Naive thymus-derived CD4-positive, alpha-beta T cell (primary cell): ENCODE results near the gene CADM2. TPM values are rescaled to one million over a fixed set of nuclear protein-coding genes. Genes with fewer than 3 reads are reported as not detected.

Experiments
- ATAC-seq: fragments of 150-1000 bp; cut with Tn5 transposase; 2 replicates; pipeline ENCODE4 v1.10.0; 2021; ENCODE audit warnings: mild to moderate bottlenecking, moderate library complexity
- CTCF ChIA-PET: fragments of 350-600 bp; sonication (Branson Sonifier 250); formaldehyde crosslinking; loops from one replicate; lab custom pipeline; 2021; ENCODE audit warnings: antibody characterized with exemption; lab: Charles Lee
- POLR2A ChIA-PET: fragments of 350-600 bp; sonication (Branson Sonifier 250); formaldehyde crosslinking; loops from one replicate; lab custom pipeline; 2021; ENCODE audit warnings: antibody characterized with exemption, inconsistent platforms; lab: Charles Lee
- DNase-seq, 9 donors: peaks; one replicate each; pipeline versions ENCODE4 v3.0.0 to v3.0.0-alpha.2; 2020 to 2022; ENCODE audit warnings: mixed read lengths in 1 of 9
- H3K27ac ChIP-seq: one replicate; pipeline ENCODE4 v1.7.0; 2013; ENCODE audit warnings: mild to moderate bottlenecking, low read depth, low read length, moderate library complexity
- H3K27me3 ChIP-seq, 2 donors: one replicate each; pipeline ENCODE4 v1.7.0; 2013; ENCODE audit warnings: low read length in 2 of 2, mild to moderate bottlenecking in 2 of 2, moderate library complexity in 2 of 2; ENCODE audit not compliant: control insufficient read depth in 2 of 2, insufficient read depth in 2 of 2
- H3K36me3 ChIP-seq, 3 experiments: 1 replicate in 2 of 3; 2 replicates in 1 of 3; pipeline ENCODE4 v1.7.0; 2013; ENCODE audit warnings: low read length in 3 of 3, mild to moderate bottlenecking in 3 of 3, moderate library complexity in 1 of 3; ENCODE audit not compliant: insufficient read depth in 3 of 3, control insufficient read depth in 2 of 3
- H3K4me1 ChIP-seq, 2 donors: one replicate each; pipeline ENCODE4 v1.7.0; 2013; ENCODE audit warnings: low read length in 2 of 2, mild to moderate bottlenecking in 2 of 2, moderate library complexity in 1 of 2; ENCODE audit not compliant: control insufficient read depth in 2 of 2, insufficient read depth in 2 of 2
- H3K4me3 ChIP-seq: 2 replicates; pipeline ENCODE4 v1.7.0; 2013; ENCODE audit warnings: mild to moderate bottlenecking, low read length
- H3K9me3 ChIP-seq, 3 experiments: 1 replicate in 2 of 3; 2 replicates in 1 of 3; pipeline ENCODE4 v1.7.0; 2013; ENCODE audit warnings: low read length in 3 of 3; ENCODE audit not compliant: control insufficient read depth in 2 of 3
- H3K27ac Mint-ChIP-seq, 9 donors: one replicate each; pipeline ENCODE4 v1.8.0; 2020 to 2022; ENCODE audit warnings: mixed read lengths in 9 of 9, mild to moderate bottlenecking in 8 of 9, moderate library complexity in 5 of 9, inconsistent platforms in 2 of 9
- H3K27me3 Mint-ChIP-seq, 5 donors: one replicate each; pipeline ENCODE4 v1.8.0; 2021 to 2022; ENCODE audit warnings: mixed read lengths in 5 of 5, mild to moderate bottlenecking in 1 of 5
- H3K36me3 Mint-ChIP-seq, 5 donors: one replicate each; pipeline ENCODE4 v1.8.0; 2020 to 2022; ENCODE audit warnings: mixed read lengths in 5 of 5, mild to moderate bottlenecking in 3 of 5, inconsistent platforms in 1 of 5
- H3K4me1 Mint-ChIP-seq, 7 donors: one replicate each; pipeline ENCODE4 v1.8.0; 2020 to 2022; ENCODE audit warnings: mixed read lengths in 7 of 7, mild to moderate bottlenecking in 3 of 7, inconsistent platforms in 1 of 7
- H3K4me3 Mint-ChIP-seq, 10 donors: one replicate each; pipeline ENCODE4 v1.8.0; 2020 to 2022; ENCODE audit warnings: mild to moderate bottlenecking in 10 of 10, mixed read lengths in 10 of 10, moderate library complexity in 6 of 10, inconsistent platforms in 2 of 10
- H3K9me3 Mint-ChIP-seq, 11 donors: one replicate each; pipeline ENCODE4 v1.8.0; 2020 to 2022; ENCODE audit warnings: mixed read lengths in 11 of 11, mild to moderate bottlenecking in 4 of 11, inconsistent platforms in 1 of 11, moderate library complexity in 1 of 11
- intact Hi-C, 2 donors: fragments of 100-400 bp; cut with micrococcal nuclease; formaldehyde crosslinking; loops; one replicate each; pipeline ENCODE4 v1.15.1; 2023
- polyA plus RNA-seq, 2 donors: library from polyadenylated mRNA; unstranded; fragments of 300-500 nt; fragmentation: Illumina TruSeq; gene quantifications; one replicate each; pipeline ENCODE4 v1.2.3, GENCODE V29; 2021
- total RNA-seq, 6 experiments: library from RNA in 5 of 6; stranded (reverse) in 5 of 6; gene quantifications; 1 replicate in 5 of 6; 2 replicates in 1 of 6; pipeline ENCODE4 v1.2.3 and lab custom pipeline; 2021 to 2026

Gene CADM2
- total and polyA plus RNA-seq, 7 experiments from 2014 or later: 0.40 TPM; not detected in 6

GRCh38 chr3:84980456-84980855 lies 21.7 kb downstream of the CADM2 start:
- ATAC-seq (no peak), DNase-seq (no peak)
- H3K9me3 Mint-ChIP-seq: peaks cover 0 to 4% (median 0%) of the 10 kb centered on the region in 11 donors
- no peaks in the 10 kb centered on the region for H3K27me3 ChIP-seq
- no peak overlapping the region for H3K4me3 ChIP-seq
- H3K27me3 Mint-ChIP-seq: no peaks in the 10 kb centered on the region
- H3K9me3 ChIP-seq: no peaks in the 10 kb centered on the region
- no peak overlapping the region for H3K4me3 Mint-ChIP-seq
- no peak overlapping the region for H3K27ac ChIP-seq
- ChIA-PET POLR2A (no interaction called here), CTCF (no interaction called here)
- no peaks in the 10 kb centered on the region for H3K4me1 ChIP-seq
- no peaks in the 10 kb centered on the region for H3K36me3 ChIP-seq
- intact Hi-C loops: no loop called here
- H3K27ac Mint-ChIP-seq: no peak overlapping the region
- no peaks in the 10 kb centered on the region for H3K4me1 Mint-ChIP-seq
- H3K36me3 Mint-ChIP-seq: no peaks in the 10 kb centered on the region

DNA sequence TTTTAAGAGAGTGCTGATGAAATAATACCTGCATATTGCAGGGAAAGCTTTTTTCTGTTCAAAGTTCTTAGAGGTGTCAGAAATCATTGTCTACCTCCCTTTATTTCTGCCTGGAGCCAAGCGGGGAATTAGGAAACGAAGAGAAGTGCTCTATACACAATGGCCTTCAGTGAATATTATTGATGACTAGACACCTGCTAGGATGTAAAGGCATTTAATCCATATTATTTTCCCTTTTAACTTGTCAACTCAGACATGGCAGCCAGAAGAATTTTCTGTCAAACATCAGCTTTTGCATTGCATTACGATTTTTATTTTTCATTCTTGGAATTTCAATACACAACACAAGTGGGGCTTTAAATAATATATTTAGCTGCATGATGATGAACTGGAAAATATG lies 24.7 kb downstream of the CADM2 start:
- POLR2A ChIA-PET: no interaction called here
- no peaks in the 10 kb centered on the region for H3K27me3 Mint-ChIP-seq
- H3K4me3 Mint-ChIP-seq: no peak overlapping the region
- Histone ChIP-seq H3K9me3 (no peaks in the 10 kb centered on the region), H3K27ac (no peak overlapping the region), H3K36me3 (no peaks in the 10 kb centered on the region), H3K4me3 (no peak overlapping the region), H3K27me3 (no peaks in the 10 kb centered on the region), H3K4me1 (no peaks in the 10 kb centered on the region)
- H3K4me1 Mint-ChIP-seq: no peaks in the 10 kb centered on the region
- H3K27ac Mint-ChIP-seq: no peak overlapping the region
- CTCF ChIA-PET: no interaction called here
- DNase-seq (no peak), ATAC-seq (no peak)
- intact Hi-C loops: no loop called here
- H3K9me3 Mint-ChIP-seq: peaks cover 0 to 5% (median 0%) of the 10 kb centered on the region in 11 donors
- no peaks in the 10 kb centered on the region for H3K36me3 Mint-ChIP-seq

DNA sequence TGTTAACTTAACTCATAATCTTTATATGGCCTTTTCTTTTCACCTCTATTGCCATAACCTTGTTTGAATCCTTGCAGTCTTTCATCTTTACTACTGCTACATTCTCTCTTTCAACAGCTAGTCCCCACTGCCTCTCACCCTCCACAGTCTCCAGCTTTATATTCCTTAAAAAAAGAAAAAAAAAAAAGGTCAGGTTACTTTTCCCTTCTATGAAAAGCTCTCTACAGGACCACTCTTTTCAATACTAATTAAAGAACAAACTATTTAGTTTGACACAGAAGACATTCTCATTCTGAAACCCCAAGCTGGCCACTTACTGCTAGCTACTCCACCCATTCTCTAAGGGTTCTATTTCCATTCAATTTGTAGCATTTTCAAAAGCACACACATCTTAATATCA lies 25.6 kb downstream of the CADM2 start:
- Histone ChIP-seq H3K27ac (no peak overlapping the region), H3K9me3 (no peaks in the 10 kb centered on the region), H3K36me3 (no peaks in the 10 kb centered on the region), H3K4me3 (no peak overlapping the region), H3K4me1 (no peaks in the 10 kb centered on the region), H3K27me3 (no peaks in the 10 kb centered on the region)
- no peaks in the 10 kb centered on the region for H3K27me3 Mint-ChIP-seq
- no peak overlapping the region for H3K4me3 Mint-ChIP-seq
- no peak overlapping the region for H3K27ac Mint-ChIP-seq
- POLR2A ChIA-PET: no interaction called here
- CTCF ChIA-PET: no interaction called here
- intact Hi-C loops: no loop called here
- no peak for ATAC-seq
- no peak for DNase-seq
- no peaks in the 10 kb centered on the region for H3K4me1 Mint-ChIP-seq
- no peaks in the 10 kb centered on the region for H3K36me3 Mint-ChIP-seq
- H3K9me3 Mint-ChIP-seq: peaks cover 0 to 7% (median 0%) of the 10 kb centered on the region in 11 donors

DNA sequence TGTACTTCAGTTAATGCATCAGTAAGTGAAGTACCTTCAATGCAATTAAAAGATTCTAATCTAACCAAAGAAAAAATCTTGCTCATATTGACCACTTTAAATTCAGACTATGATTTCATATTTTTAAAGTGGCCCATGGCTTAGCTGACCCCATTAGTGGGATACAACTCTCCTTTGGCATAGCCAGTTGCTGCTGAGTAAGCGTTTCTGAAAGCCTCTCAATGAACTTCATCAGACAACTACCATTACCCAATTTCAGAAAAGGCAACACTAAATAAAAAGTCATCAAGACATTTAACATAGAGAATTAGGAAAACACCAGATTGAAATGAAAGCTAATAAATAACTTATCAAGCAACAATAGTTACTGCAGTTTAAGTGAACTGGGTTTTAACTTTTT lies 27.0 kb downstream of the CADM2 start:
- intact Hi-C loops: no loop called here
- no peaks in the 10 kb centered on the region for H3K27me3 Mint-ChIP-seq
- DNase-seq: no peak
- H3K4me3 Mint-ChIP-seq: no peak overlapping the region
- POLR2A ChIA-PET: no interaction called here
- Histone ChIP-seq H3K27ac (no peak overlapping the region), H3K4me1 (no peaks in the 10 kb centered on the region), H3K27me3 (no peaks in the 10 kb centered on the region), H3K4me3 (no peak overlapping the region), H3K36me3 (no peaks in the 10 kb centered on the region), H3K9me3 (no peaks in the 10 kb centered on the region)
- H3K36me3 Mint-ChIP-seq: no peaks in the 10 kb centered on the region
- H3K9me3 Mint-ChIP-seq: peaks cover 0 to 7% (median 0%) of the 10 kb centered on the region in 11 donors
- no peaks in the 10 kb centered on the region for H3K4me1 Mint-ChIP-seq
- ATAC-seq: no peak
- H3K27ac Mint-ChIP-seq: no peak overlapping the region
- CTCF ChIA-PET: interaction anchor here (0.7 kb wide), 1 partner anchor 1182 kb away, joined by 3 read pairs; no protein-coding TSS in a partner anchor

DNA sequence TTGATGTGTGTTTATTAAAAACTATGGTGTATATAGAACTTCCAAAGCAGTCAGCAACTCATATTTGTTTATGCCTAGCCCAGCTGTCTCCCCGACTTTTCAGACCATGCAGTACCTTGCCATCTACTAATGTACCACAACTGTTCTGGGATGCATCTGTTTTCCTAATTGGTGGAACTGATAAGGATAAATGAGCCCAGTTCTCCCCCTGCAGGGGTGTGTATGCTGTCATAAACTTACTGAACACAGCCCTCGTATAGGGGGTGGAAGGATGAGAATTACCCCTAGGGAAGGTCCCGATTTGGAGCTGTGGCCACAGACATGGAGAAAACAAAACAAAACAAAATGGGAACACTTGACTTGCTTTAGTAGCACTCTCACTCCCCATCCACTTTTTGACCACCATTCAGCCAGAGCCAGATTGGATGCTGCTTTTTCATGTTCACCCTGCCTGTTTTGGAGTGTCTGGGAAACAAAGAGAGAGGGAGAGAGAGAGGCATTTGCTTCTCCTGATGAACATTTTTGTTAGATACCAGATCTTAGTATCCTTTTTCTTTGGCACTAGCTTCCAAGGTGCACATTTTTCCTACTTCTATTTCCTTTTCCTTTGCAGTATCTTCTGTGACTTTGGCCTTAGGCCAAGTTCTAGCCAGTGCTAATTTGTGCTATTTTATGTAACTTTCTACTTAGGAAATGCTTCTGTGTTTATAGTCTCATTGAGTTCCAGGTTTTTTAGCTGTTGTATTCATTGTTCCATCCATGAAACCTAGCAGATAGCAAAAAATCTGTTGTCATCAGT lies 29.1 kb downstream of the CADM2 start:
- ATAC-seq (no peak), DNase-seq (no peak)
- no peaks in the 10 kb centered on the region for H3K36me3 Mint-ChIP-seq
- Histone ChIP-seq H3K27ac (no peak overlapping the region), H3K9me3 (no peaks in the 10 kb centered on the region), H3K36me3 (no peaks in the 10 kb centered on the region), H3K27me3 (no peaks in the 10 kb centered on the region), H3K4me3 (no peak overlapping the region), H3K4me1 (no peaks in the 10 kb centered on the region)
- intact Hi-C loops: no loop called here
- no peak overlapping the region for H3K4me3 Mint-ChIP-seq
- POLR2A ChIA-PET: no interaction called here
- H3K4me1 Mint-ChIP-seq: no peaks in the 10 kb centered on the region
- no peak overlapping the region for H3K27ac Mint-ChIP-seq
- CTCF ChIA-PET: no interaction called here
- peaks cover 0 to 16% (median 0%) of the 10 kb centered on the region in 11 donors for H3K9me3 Mint-ChIP-seq
- H3K27me3 Mint-ChIP-seq: no peaks in the 10 kb centered on the region

DNA sequence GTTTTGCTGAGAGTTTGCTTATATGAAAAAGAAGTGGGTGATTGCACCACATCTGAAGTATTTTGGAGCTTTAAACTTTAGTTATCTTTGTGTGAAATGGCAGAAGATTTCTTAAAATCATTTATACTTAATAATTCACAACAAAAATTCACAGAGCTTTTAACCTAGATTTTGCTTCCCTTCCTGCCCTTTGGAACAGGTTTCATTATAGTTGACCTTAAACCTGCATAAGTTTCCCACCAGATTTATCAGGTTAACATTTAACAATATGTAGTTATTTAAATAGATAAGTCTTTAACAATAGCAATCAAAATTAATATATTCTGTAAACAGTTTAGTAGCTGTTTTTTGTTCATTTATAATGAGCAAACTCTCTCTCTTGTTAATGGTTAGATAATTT lies 30.3 kb downstream of the CADM2 start:
- H3K27me3 ChIP-seq: no peaks in the 10 kb centered on the region
- H3K36me3 ChIP-seq: no peaks in the 10 kb centered on the region
- no peaks in the 10 kb centered on the region for H3K9me3 ChIP-seq
- Mint-ChIP-seq H3K4me3 (no peak overlapping the region), H3K4me1 (no peaks in the 10 kb centered on the region), H3K27me3 (no peaks in the 10 kb centered on the region), H3K27ac (no peak overlapping the region), H3K36me3 (no peaks in the 10 kb centered on the region), H3K9me3 (peaks cover 0 to 21% (median 0%) of the 10 kb centered on the region in 11 donors)
- no peak overlapping the region for H3K4me3 ChIP-seq
- ATAC-seq: no peak
- ChIA-PET POLR2A (no interaction called here), CTCF (no interaction called here)
- intact Hi-C loops: no loop called here
- no peak overlapping the region for H3K27ac ChIP-seq
- DNase-seq: no peak
- no peaks in the 10 kb centered on the region for H3K4me1 ChIP-seq

- Mint-ChIP-seq H3K4me1 (no peaks in the 10 kb centered on the region), H3K27ac (no peak overlapping the region), H3K27me3 (no peaks in the 10 kb centered on the region), H3K4me3 (no peak overlapping the region), H3K36me3 (no peaks in the 10 kb centered on the region), H3K9me3 (peaks cover 0 to 21% (median 0%) of the 10 kb centered on the region in 11 donors)
- Histone ChIP-seq H3K4me3 (no peak overlapping the region), H3K9me3 (no peaks in the 10 kb centered on the region), H3K36me3 (no peaks in the 10 kb centered on the region), H3K27ac (no peak overlapping the region), H3K4me1 (no peaks in the 10 kb centered on the region), H3K27me3 (no peaks in the 10 kb centered on the region)
- ChIA-PET CTCF (no interaction called here), POLR2A (no interaction called here)
- DNase-seq: no peak
- intact Hi-C loops: no loop called here
- no peak for ATAC-seq
Measured at GRCh38 chr3:84991422-84991900, 32.7 kb downstream of the CADM2 start.
